ENCODE results near the gene ORAI2.
A peak's percentile ranks its signal among the peaks of the same experiment; 100 is the strongest.
"Not testable (repeated sequence)": the region's sequence is repeated elsewhere in the genome, so short reads cannot be mapped to it uniquely, and the experiment has no call there.

ORAI2 gene

GRCh38 chr7:102474116-102474515, 40.7 kb downstream of the ORAI2 start:
- not testable (repeated sequence) for H3K4me3 ChIP-seq (ENCODE audit: insufficient read depth, low read depth, low read length, poor library complexity, severe bottlenecking); H3K27me3 ChIP-seq (replicated peaks; ENCODE audit: control insufficient read depth, insufficient read depth, low read length, poor library complexity, severe bottlenecking); DNase-seq; H3K4me1 ChIP-seq (ENCODE audit: control insufficient read depth, insufficient read depth, low read length, poor library complexity, severe bottlenecking); H3K9me3 ChIP-seq (ENCODE audit: control insufficient read depth, low read length); H3K27ac ChIP-seq (ENCODE audit: insufficient read depth, low read length, poor library complexity, severe bottlenecking)
- H3K36me3 ChIP-seq (ENCODE audit: control insufficient read depth, insufficient read depth, low read length) = peaks cover 20% of the 10 kb centered on the region

DNA sequence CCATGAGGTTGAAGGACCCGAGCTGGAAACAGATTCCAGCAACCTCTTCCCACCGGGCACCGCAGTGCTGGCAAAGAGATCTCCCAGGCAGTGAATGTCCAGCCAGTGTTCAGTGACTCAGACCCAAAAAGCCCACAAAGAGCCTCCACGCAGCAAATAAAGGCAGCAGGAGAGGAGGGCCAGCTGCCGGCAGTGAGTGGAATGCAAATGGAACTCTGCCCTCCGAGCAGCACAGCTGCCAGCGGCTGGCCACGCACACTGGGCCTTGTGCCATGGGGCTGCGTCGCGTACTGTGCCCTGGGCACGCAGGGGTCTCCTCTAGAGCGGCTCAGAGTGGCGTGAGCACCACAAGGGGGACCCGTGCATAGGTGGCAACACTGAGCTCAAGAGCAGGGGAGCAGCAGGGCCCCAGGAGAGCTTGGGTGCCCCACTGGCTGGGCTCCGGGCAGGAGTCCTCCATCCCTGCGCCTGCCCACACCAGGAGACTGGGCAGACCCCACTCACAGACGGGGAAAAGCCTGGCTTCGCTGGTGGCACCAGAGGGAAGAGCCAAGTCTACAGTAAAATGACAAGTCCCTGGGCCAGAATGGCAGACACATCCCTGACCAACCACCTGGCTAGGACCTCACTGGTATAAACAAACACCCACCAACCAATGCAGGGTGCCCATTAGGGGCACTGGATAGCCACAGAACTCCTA, 41.5 kb downstream of the ORAI2 start:
- H3K4me3 ChIP-seq (ENCODE audit: insufficient read depth, low read depth, low read length, poor library complexity, severe bottlenecking); H3K9me3 ChIP-seq (ENCODE audit: control insufficient read depth, low read length); H3K27ac ChIP-seq (ENCODE audit: insufficient read depth, low read length, poor library complexity, severe bottlenecking); H3K27me3 ChIP-seq (replicated peaks; ENCODE audit: control insufficient read depth, insufficient read depth, low read length, poor library complexity, severe bottlenecking); H3K4me1 ChIP-seq (ENCODE audit: control insufficient read depth, insufficient read depth, low read length, poor library complexity, severe bottlenecking); DNase-seq: not testable (repeated sequence)
- peaks cover 17% of the 10 kb centered on the region for H3K36me3 ChIP-seq (ENCODE audit: control insufficient read depth, insufficient read depth, low read length)

DNA sequence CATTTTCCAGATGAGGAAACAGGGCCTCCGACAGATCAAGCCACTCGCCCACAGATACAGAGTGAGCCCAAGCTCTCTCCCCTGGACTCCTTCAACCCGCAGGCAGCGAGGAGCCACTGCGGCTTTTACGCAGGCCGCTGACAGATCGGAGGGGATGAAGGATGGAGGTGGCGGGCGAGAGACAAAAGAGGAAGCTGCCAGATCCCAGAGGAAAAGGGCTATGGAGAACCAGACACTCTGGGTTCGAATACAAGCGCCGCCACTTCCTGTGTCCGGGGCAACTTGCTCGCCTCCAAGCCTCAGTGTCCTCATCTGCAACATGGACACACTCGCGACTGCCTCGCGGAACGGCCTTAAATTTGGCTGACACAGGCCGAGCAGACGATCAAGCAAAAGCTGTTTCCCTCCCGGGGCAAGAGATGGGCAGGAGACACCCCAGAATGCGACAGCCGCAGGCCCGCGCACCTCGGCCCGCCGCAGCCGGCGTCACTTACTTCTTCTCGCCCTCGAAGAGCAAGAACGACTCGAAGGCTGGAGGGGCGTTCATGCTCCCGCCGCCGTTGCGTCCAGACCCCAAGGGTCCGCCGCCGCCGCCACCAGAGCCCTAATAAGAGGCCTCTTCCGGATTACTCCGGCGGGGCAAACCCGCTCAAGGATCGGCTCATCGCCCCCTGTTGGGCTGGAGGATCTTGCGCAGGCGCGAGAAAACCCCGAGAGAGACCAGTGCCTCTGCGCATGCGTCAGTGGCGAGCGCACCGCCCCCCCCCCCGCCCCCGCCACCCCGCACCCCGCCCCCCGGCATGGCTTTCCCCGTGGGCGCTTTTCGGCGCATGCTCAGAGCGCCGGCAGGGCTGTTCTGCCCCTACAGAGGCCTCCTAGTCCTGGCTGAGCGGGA, 45.2 kb downstream of the ORAI2 start, which contains the start of gene POLR2J:
POLR2J (minus strand) TSS at position 609 of the 895 bp plus-strand sequence; CDS start at position 547, 62 bp downstream.
- DNase-seq = peak; percentile 76 to 91 (median 87)
- H3K4me1 ChIP-seq (ENCODE audit: control insufficient read depth, insufficient read depth, low read length, poor library complexity, severe bottlenecking); H3K36me3 ChIP-seq (ENCODE audit: control insufficient read depth, insufficient read depth, low read length); H3K27me3 ChIP-seq (replicated peaks; ENCODE audit: control insufficient read depth, insufficient read depth, low read length, poor library complexity, severe bottlenecking); H3K27ac ChIP-seq (ENCODE audit: insufficient read depth, low read length, poor library complexity, severe bottlenecking); H3K9me3 ChIP-seq (ENCODE audit: control insufficient read depth, low read length): not testable (repeated sequence)
- peak within 1 kb of the TSS; percentile 40 for H3K4me3 ChIP-seq (ENCODE audit: insufficient read depth, low read depth, low read length, poor library complexity, severe bottlenecking)

GRCh38 chr7:102479209-102479584, 45.8 kb downstream of the ORAI2 start:
- not testable (repeated sequence) for H3K27me3 ChIP-seq (replicated peaks; ENCODE audit: control insufficient read depth, insufficient read depth, low read length, poor library complexity, severe bottlenecking); H3K27ac ChIP-seq (ENCODE audit: insufficient read depth, low read length, poor library complexity, severe bottlenecking); H3K4me1 ChIP-seq (ENCODE audit: control insufficient read depth, insufficient read depth, low read length, poor library complexity, severe bottlenecking); DNase-seq; H3K4me3 ChIP-seq (ENCODE audit: insufficient read depth, low read depth, low read length, poor library complexity, severe bottlenecking); H3K36me3 ChIP-seq (ENCODE audit: control insufficient read depth, insufficient read depth, low read length); H3K9me3 ChIP-seq (ENCODE audit: control insufficient read depth, low read length)

- H3K4me3 ChIP-seq (ENCODE audit: insufficient read depth, low read depth, low read length, poor library complexity, severe bottlenecking); H3K27me3 ChIP-seq (replicated peaks; ENCODE audit: control insufficient read depth, insufficient read depth, low read length, poor library complexity, severe bottlenecking); DNase-seq; H3K36me3 ChIP-seq (ENCODE audit: control insufficient read depth, insufficient read depth, low read length); H3K9me3 ChIP-seq (ENCODE audit: control insufficient read depth, low read length); H3K4me1 ChIP-seq (ENCODE audit: control insufficient read depth, insufficient read depth, low read length, poor library complexity, severe bottlenecking); H3K27ac ChIP-seq (ENCODE audit: insufficient read depth, low read length, poor library complexity, severe bottlenecking): not testable (repeated sequence)
These were observed 46.7 kb downstream of the ORAI2 start for GRCh38 chr7:102479982-102480637.

DNA sequence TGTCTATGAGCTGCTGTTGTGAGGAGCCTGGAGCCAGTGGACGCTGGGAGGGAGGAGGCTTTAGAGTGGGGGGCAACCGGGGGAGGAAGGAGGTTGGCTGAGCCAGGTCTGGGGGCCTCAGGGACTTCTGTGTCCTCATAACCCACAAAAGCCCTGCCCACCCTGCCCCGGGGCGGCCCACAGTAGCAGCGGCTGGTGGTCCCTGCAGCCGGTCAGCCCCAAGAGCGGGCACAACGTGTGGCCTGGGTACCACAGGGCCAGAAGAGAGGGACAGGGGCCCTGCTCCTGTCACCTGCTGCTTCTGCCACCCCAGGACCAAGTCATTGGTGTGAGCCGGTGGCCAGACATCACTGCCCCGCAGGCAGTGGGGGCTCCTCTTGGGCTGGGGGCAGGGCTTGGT, 48.6 kb downstream of the ORAI2 start:
- not testable (repeated sequence) for H3K4me1 ChIP-seq (ENCODE audit: control insufficient read depth, insufficient read depth, low read length, poor library complexity, severe bottlenecking); DNase-seq; H3K36me3 ChIP-seq (ENCODE audit: control insufficient read depth, insufficient read depth, low read length); H3K9me3 ChIP-seq (ENCODE audit: control insufficient read depth, low read length); H3K27ac ChIP-seq (ENCODE audit: insufficient read depth, low read length, poor library complexity, severe bottlenecking); H3K27me3 ChIP-seq (replicated peaks; ENCODE audit: control insufficient read depth, insufficient read depth, low read length, poor library complexity, severe bottlenecking); H3K4me3 ChIP-seq (ENCODE audit: insufficient read depth, low read depth, low read length, poor library complexity, severe bottlenecking)

DNA sequence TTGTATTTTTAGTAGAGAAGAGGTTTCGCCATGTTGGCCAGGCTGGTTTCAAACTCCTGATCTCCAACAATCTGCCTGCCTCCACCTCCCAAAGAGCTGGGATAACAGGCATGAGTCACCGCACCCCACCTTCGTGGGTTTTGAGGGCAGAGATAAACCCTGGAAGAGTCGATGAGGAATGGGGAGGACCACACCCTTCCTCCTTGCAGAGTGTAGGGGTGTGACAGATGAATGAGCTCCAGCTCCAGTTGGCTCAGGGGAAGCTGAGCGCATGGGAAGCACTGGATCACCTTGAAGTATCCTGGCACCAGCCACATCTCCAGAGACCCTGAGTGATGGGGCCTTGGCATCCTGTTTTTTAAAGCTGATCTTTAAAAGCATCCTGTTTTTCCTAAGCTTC, 50.9 kb downstream of the ORAI2 start:
- not testable (repeated sequence) for H3K4me3 ChIP-seq (ENCODE audit: insufficient read depth, low read depth, low read length, poor library complexity, severe bottlenecking); DNase-seq; H3K4me1 ChIP-seq (ENCODE audit: control insufficient read depth, insufficient read depth, low read length, poor library complexity, severe bottlenecking); H3K36me3 ChIP-seq (ENCODE audit: control insufficient read depth, insufficient read depth, low read length); H3K27ac ChIP-seq (ENCODE audit: insufficient read depth, low read length, poor library complexity, severe bottlenecking); H3K9me3 ChIP-seq (ENCODE audit: control insufficient read depth, low read length); H3K27me3 ChIP-seq (replicated peaks; ENCODE audit: control insufficient read depth, insufficient read depth, low read length, poor library complexity, severe bottlenecking)

- not testable (repeated sequence) for H3K27ac ChIP-seq (ENCODE audit: insufficient read depth, low read length, poor library complexity, severe bottlenecking); H3K4me1 ChIP-seq (ENCODE audit: control insufficient read depth, insufficient read depth, low read length, poor library complexity, severe bottlenecking); H3K36me3 ChIP-seq (ENCODE audit: control insufficient read depth, insufficient read depth, low read length); H3K4me3 ChIP-seq (ENCODE audit: insufficient read depth, low read depth, low read length, poor library complexity, severe bottlenecking); H3K27me3 ChIP-seq (replicated peaks; ENCODE audit: control insufficient read depth, insufficient read depth, low read length, poor library complexity, severe bottlenecking); H3K9me3 ChIP-seq (ENCODE audit: control insufficient read depth, low read length)
- DNase-seq = peak; percentile 44 to 49 (median 48)
These were observed 57.2 kb downstream of the ORAI2 start for GRCh38 chr7:102490529-102491075.

DNA sequence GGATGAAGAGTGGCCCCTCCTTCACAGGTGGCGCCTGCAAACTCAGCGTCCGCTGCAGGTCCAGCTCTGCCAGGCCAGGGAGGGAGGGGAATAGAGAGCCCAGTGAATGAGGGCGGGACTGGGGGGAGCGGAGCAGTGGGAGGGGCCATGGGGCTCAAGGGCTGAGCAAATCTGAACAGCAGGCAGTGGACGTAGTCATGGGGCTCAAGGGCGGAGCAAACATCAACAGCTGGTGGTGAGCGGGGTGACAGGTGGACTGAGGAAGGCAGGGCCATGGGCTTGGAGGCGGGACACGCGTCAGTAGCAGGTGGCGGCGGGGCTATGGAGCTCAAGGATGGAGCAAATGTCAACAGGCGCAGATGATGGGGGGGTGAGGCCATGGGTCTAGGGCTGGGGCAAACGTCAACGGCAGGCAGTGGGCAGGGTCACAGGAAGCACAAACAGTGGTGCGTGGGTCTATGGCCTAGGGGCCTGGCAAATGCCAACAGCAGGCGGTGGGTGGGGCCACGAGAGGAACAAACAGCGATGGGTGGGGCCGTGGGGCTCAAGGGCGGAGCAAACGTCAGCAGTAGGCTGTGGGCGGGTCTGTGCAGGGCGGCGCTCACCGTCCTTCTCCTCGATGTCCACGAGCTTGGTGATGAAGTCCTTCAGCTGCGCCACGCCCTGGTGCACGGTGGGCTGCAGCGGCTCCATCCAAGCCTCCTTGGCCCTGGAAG, 60.0 kb downstream of the ORAI2 start:
- not testable (repeated sequence) for H3K36me3 ChIP-seq (ENCODE audit: control insufficient read depth, insufficient read depth, low read length); H3K27me3 ChIP-seq (replicated peaks; ENCODE audit: control insufficient read depth, insufficient read depth, low read length, poor library complexity, severe bottlenecking); H3K4me1 ChIP-seq (ENCODE audit: control insufficient read depth, insufficient read depth, low read length, poor library complexity, severe bottlenecking); H3K27ac ChIP-seq (ENCODE audit: insufficient read depth, low read length, poor library complexity, severe bottlenecking); H3K9me3 ChIP-seq (ENCODE audit: control insufficient read depth, low read length); H3K4me3 ChIP-seq (ENCODE audit: insufficient read depth, low read depth, low read length, poor library complexity, severe bottlenecking); DNase-seq

Data from effector memory CD4-positive, alpha-beta T cell (primary cell).